Subcutaneous adipose tissue (tissue), 4 donors: ENCODE data around the gene BCAS2. TPM values are rescaled to one million over a fixed set of nuclear protein-coding genes. Genes with fewer than 3 reads are reported as not detected.

Experiments
- CTCF ChIP-seq: fragments of 450-650 bp; IDR thresholded peaks from one replicate; pipeline ENCODE4 v1.5.1; 2016; ENCODE audit warnings: low read depth, mild to moderate bottlenecking, control low read depth, antibody characterized with exemption, moderate library complexity
- total RNA-seq, 4 donors: library from RNA; depleted of rRNA; stranded (reverse); fragments of >200 nt; gene quantifications; one replicate each; pipeline ENCODE4 v1.1.0, GENCODE V29; 2016

The BCAS2 gene
- total RNA-seq, 4 donors from 2014 or later: 20.7 to 50.4 (median 30.3) TPM

- TF ChIP-seq CTCF: no peak
These were observed 56.5 kb downstream of the BCAS2 start for GRCh38 chr1:114524944-114525343.

GRCh38 chr1:114522264-114522575, 59.2 kb downstream of the BCAS2 start:
- TF ChIP-seq CTCF: no peak

- no peak for TF ChIP-seq CTCF
These were observed 59.8 kb downstream of the BCAS2 start for GRCh38 chr1:114521396-114522263.

Other genes starting within 250 kb of the BCAS2 start
- gene TRIM33, start 70.4 kb downstream of the BCAS2 start, total RNA-seq: 10 to 100 TPM; 36.2 to 44.3 (median 38.7) TPM
- 1 to 10 TPM; 2.3 to 3.7 (median 2.8) TPM for gene DENND2C, start 88.4 kb upstream of the BCAS2 start, total RNA-seq
- gene AMPD1, start 113.9 kb upstream of the BCAS2 start, total RNA-seq: under 1 TPM in 1 of 4 donors, not detected in 3; 0.51 TPM
- gene NRAS, start 135.2 kb upstream of the BCAS2 start, total RNA-seq: 10 to 100 TPM; 23.5 to 38.8 (median 31.1) TPM
- gene CSDE1, start 176.4 kb upstream of the BCAS2 start, total RNA-seq: 1,000 to 10,000 TPM; 1,034 to 3,143 (median 1,944) TPM
- gene SIKE1, start 199.1 kb upstream of the BCAS2 start, total RNA-seq: 10 to 100 TPM; 32.8 to 49.0 (median 35.1) TPM